OCI-M1 (cell line): ENCODE results near the gene NEURL3.
A peak's percentile ranks its signal among the peaks of the same experiment; 100 is the strongest.

ENCODE experiments used
- DNase-seq: peaks from one replicate; lab custom pipeline; 2025; lab: John Stamatoyannopoulos, UW

NEURL3 gene

DNA sequence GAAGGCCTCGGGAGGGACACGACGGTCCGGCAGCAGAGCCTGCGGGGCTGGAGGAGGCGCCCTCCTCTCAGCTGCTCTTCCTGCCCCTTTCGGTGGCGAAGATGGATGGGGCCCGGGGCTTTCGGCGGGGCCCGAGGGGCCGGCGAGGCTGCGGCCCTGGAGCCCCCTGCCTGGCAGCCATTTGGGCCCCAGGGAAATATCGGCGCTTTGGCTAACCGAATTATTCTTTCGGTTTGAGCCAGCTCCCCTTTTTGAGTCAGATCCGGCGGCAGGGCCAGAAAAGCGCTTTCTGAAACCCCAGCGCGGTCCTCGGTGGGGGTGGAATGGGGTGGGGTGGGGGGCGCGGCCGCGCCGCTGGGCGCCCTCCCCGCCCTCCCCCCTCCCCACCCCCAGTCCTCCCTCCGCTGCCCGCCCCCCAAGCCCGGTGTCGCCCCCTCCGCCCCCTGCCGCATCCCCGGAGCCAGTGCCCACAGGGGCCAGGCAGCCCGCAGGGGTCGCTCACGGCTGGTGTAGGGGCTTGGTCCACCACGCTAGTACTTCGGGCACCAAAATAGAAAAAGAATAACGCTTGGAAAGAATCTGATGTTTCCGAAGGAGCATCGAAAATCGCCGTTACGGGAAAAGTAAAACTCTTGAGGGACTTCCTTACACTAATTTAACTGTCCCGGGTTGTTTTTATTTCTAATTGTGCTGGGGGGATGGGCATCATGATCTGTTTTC lies 22.3 kb upstream of the NEURL3 start:
- peak; percentile 68 for DNase-seq

- no peak for DNase-seq
Observed at GRCh38 chr2:96526615-96527285, 21.6 kb upstream of the NEURL3 start.

GRCh38 chr2:96526101-96526591 lies 21.0 kb upstream of the NEURL3 start:
- DNase-seq, result no peak

GRCh38 chr2:96525211-96525507 lies 20.0 kb upstream of the NEURL3 start:
- no peak for DNase-seq

DNA sequence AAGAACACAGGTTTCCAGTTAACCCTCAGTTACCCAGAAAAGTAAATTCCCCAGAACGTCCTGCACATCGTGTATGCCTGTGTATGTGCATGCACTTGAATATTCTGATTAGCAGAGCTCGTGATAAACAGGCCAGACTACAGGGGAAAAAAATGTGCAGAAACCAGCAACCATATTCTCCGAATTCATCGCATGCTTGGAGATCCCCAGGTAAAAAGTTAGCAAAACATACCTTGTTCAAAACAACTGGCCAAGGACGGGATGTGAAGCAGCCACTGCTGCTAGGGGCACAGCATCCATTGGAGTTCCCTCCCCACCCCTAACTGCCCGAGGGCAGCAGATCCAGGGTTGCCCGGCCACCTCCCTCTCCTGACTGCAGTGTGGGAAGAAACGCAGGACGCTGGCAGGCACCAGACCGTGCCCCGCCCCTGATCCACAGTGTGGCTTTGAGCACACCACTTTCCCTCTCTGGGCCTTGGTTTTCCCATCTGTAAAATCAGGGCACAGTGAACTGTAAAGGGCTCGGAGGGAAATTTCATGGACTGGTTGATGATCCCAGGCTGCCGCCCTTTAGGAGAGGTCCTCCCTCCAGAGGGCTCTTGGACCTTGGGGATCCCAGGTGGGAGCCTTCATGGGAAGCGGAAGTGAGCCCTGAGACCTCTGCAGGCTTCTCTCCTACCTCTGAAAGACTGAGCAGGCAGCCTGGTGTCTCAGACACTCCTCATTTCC lies 19.5 kb upstream of the NEURL3 start:
- no peak for DNase-seq

DNA sequence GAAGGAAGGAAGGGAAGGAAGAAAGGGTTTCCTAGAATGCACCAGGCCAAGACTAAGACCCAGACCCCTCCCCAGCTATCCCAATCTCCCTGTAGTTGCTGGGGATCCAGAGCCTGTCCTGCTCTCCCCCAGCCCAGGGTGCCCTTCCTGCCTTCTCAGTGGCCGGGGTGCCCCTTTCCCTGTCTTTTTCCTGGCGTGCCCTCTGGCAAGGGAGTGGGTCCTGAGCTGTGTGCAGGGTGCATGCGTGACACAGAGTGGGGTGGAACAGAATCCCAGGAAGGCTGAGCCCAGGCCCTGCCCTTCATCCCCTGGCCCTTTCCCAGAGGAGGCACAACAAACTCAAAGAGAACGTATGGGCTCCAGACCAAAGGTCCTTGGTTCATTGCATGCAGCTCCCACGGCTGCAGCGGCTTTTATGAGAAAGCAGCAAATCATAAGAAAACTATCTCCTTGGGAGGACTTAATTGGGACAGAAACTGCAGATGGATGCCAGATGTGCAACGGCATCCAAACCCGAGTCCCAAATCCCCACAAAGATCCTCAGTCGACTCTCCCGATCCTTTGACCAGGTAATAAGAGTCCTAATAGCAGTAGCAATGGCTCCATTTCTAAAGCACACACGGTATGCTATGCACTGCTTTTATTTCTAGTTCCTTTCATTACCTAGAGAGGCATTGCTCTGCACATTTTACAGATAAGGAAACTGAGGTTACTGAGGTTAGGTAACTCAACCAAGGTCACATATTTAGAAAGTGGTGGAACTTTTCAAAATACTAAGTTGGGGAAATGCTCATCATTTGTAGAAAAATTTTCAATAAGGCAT lies 18.7 kb upstream of the NEURL3 start:
- DNase-seq, result no peak

DNA sequence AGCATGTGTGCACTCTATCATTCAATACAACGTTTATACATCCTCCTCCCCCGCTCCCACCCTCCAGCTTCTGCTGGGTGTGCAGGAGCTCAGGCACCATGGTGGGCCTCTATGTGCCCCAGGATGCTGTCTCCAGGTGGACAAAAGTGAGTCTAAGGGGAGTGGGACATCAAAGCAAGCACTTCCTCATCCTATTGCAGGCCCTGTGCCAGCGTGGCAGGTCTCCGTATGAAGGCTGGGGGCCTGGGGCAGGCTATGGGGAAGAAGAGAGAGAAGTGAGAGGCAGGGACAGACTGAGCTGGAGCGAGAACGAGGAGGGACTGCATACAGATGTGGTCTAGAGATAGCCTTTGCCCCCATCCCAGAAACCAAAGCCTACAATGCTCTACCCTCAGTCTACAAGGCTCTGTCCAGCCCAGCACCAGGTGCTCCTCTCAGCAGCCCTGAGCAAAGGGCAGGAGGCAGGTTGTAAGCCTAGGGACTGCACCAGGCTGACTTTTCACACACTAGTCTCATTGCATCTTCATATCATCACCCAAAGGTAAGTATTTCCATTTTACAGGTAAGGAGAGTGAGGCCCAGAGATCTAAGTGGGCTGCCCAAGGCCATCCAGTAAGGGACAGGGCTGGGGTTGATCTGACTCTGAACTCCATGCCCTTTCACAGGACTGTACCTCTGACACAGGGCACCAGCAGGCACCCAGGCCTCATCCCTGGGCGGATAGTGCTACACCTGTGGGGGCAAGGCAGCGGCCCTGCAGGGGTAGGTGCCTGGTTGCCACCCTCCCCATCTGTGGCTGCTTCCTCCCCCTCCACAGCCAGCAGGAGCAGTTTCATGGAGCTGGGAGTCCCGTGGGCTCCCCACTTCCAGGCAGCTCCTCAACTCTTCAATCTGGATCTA lies 17.4 kb upstream of the NEURL3 start:
- DNase-seq, result no peak

- DNase-seq, result peak; percentile 32
Observed at GRCh38 chr2:96521219-96521618, 16.1 kb upstream of the NEURL3 start.

DNA sequence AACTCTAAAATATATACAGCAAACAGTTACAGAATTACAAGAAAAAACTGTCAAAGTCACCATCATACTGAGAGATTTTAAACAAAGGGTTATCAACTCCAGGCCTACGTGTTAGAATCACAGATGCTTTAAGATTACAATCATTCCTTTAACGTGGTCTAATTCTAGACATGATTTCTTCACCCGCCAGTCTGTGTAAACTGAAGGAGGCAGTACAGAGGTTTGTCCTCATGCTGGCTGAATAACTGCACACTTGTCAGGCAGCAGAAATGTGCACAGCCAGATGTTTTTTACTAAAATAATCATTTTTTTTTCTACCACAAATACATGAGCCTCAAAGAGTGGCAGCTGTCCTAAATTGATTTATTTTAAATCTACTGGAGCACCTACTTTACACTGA lies 15.5 kb upstream of the NEURL3 start:
- DNase-seq, result no peak

DNA sequence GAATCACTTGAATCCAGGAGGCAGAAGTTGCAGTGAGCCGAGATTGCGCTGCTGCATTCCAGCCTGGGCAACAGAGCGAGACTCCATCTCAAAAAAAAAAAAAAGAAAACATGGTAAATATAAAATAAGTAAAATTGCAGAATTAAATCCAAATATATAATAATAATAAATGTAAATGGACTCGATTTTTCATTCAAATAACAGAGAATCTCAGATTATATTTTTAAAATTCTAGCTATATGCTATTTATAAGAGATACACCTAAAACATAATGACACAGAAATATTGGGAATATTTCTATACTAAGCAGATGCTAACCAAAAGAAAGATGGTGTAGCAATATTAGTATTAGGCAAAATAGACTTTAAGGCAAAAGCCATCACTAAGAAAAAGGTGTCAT lies 15.1 kb upstream of the NEURL3 start:
- no peak for DNase-seq

- no peak for DNase-seq
Observed at GRCh38 chr2:96517079-96517478, 11.9 kb upstream of the NEURL3 start.

DNA sequence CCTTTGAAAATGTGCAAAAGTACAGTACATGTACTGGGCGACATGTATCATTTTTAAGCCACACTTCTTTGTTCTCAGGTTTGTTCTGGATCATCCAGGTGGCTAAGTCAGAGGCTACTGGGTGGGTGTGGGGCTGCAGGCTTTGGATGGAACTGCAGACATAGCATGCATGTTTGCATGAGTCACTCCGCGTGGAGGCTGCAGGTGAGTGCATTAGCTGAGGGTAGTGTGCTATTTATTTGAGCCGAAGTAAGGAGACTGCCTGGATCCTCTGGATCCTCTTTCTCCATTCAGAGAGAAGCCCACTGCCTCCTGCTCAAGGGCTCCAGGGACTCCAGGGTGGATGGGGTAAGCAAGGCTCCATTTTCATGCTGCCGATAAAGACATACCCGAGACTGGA lies 9.4 kb upstream of the NEURL3 start:
- no peak for DNase-seq

- DNase-seq, result no peak
Observed at GRCh38 chr2:96512341-96512740, 7.2 kb upstream of the NEURL3 start.

GRCh38 chr2:96511851-96512250 lies 6.7 kb upstream of the NEURL3 start:
- no peak for DNase-seq

- no peak for DNase-seq
Observed at GRCh38 chr2:96510931-96511595, 5.9 kb upstream of the NEURL3 start.

GRCh38 chr2:96509847-96510230 lies 4.7 kb upstream of the NEURL3 start:
- no peak for DNase-seq

GRCh38 chr2:96509114-96509846 lies 4.1 kb upstream of the NEURL3 start:
- peak; percentile 89 for DNase-seq

DNA sequence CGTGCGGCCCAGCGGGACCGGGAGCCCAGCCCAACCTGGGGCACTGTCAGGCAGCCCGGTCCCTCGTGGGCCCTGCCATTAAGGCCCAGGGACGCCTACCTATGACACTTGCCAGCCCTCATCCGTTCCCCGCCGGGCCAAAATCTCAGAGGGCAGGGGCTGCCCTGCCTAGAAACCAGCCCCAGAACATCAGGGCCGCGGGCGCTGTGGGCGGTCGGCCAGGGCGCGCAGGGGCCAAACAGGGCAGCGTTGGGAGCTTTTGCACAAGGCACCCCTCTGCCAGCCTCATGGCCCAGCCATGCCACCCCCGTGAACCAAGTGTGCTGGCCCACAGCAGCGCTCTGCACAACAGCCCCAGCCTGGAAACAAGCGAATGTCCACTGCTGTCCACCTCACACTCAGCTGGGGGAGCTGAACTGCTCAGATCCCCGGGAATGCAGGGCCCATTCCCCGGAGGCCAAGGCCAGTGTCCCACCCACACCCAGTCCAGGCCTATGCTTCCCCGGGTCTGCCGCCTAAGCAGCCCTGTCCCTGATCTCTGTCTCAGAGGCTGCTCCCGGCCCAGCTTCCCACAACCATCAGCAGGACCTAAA lies 3.5 kb upstream of the NEURL3 start:
- DNase-seq, result no peak

GRCh38 chr2:96507957-96508520 lies 2.9 kb upstream of the NEURL3 start:
- DNase-seq, result peak; percentile 71
